ENCODE measurements around the gene ZBTB42. TPM values are rescaled to one million over a fixed set of nuclear protein-coding genes. Genes with fewer than 3 reads are reported as not detected.

Gene ZBTB42
- polyA plus RNA-seq, 3 donors, result 0.49 to 1.0 (median 0.68) TPM

DNA sequence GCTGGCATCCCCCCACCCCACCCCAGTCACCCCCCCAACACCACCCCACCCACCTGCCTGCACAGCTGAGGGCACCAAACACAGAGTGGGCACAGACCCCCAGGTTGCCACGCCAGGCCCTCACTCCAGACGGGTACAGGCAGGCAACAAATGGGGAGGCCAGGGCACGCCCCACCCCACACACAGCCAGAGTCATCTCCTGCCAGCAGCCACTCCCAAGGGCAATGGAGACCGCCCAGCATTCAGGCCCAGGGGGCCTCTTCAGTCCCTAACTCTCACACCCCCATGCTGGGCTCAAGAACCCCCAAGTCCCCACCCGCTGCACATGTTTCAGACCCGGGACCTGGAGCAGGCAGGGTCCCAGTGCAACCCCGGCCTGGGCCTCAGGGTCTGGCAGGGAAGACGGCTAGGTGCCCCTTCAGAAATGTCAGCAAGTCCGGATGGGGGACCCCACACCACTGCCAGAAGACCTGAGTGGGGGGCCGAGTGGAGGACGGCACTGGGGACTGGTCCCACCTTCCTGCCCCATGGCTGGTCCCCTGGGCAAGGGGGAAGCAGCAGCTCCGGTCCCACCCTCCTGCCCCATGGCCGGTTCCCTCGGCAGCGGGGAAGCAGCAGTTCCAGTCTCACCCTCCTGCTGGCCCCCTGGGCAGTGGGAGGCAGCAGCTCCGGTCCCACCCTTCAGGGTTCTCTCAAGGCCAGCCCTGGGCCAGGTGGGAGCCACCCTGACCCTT is 17.2 kb upstream of the ZBTB42 start:
- no peak for DNase-seq
- Histone ChIP-seq H3K4me3 (replicated peaks in 1 of 3; ENCODE audit: low read depth in 2 of 3, low read length in 3 of 3) (no peak overlapping the region), H3K27me3 (ENCODE audit: control insufficient read depth in 2 of 2, insufficient read depth in 2 of 2, low read length in 2 of 2) (no peaks in the 10 kb centered on the region), H3K9ac (ENCODE audit: insufficient read depth, low read length, poor library complexity, severe bottlenecking) (no peak overlapping the region), H3K27ac (ENCODE audit: low read depth in 1 of 2, low read length in 2 of 2) (no peak overlapping the region), H3K79me2 (ENCODE audit: insufficient read depth, low read length) (peaks cover 42% of the 10 kb centered on the region), H3K4me1 (ENCODE audit: control insufficient read depth in 1 of 2, insufficient read depth in 2 of 2, low read length in 2 of 2) (peaks cover 27 to 32% of the 10 kb centered on the region in 2 donors), H4K20me1 (ENCODE audit: insufficient read depth, low read length) (peaks cover 78% of the 10 kb centered on the region), H2AFZ (ENCODE audit: insufficient read depth, low read depth, low read length, poor library complexity, severe bottlenecking) (no peak overlapping the region), H3K4me2 (replicated peaks; ENCODE audit: extremely low read depth, low read length, poor library complexity, severe bottlenecking) (no peak overlapping the region), H3K9me3 (replicated peaks in 1 of 2; ENCODE audit: control insufficient read depth in 1 of 2, insufficient read depth in 1 of 2, low read length in 2 of 2) (no peaks in the 10 kb centered on the region), H3K36me3 (replicated peaks in 1 of 2; ENCODE audit: control insufficient read depth in 1 of 2, insufficient read depth in 2 of 2, low read length in 2 of 2) (peaks cover 24 to 31% of the 10 kb centered on the region in 2 donors)
- peaks cover 7 to 25% of the 10 kb centered on the region in 2 donors for H3K36me3 Mint-ChIP-seq
- H3K27ac Mint-ChIP-seq, result no peak overlapping the region
- peaks cover 27% of the 10 kb centered on the region for H3K4me1 Mint-ChIP-seq
- intact Hi-C loops (cut with micrococcal nuclease), result no loop called here
- TF ChIP-seq CTCF (IDR thresholded peaks at IDR 0.05), result no peak
- H3K9me3 Mint-ChIP-seq, result no peaks in the 10 kb centered on the region
- WGBS (ENCODE audit: insufficient coverage), result 93% methylated on average over 15 of the region's 16 CpGs
- H3K27me3 Mint-ChIP-seq (ENCODE audit: low read depth in 3 of 3), result no peaks in the 10 kb centered on the region
- no peak overlapping the region for H3K4me3 Mint-ChIP-seq

GRCh38 chr14:104784218-104784568 is 16.7 kb upstream of the ZBTB42 start:
- H3K9me3 ChIP-seq (replicated peaks in 1 of 2; ENCODE audit: control insufficient read depth in 1 of 2, insufficient read depth in 1 of 2, low read length in 2 of 2), result no peaks in the 10 kb centered on the region
- H3K27me3 Mint-ChIP-seq (ENCODE audit: low read depth in 3 of 3), result peaks cover 0 to 2% (median 0%) of the 10 kb centered on the region in 3 donors
- no peak overlapping the region for H2AFZ ChIP-seq (ENCODE audit: insufficient read depth, low read depth, low read length, poor library complexity, severe bottlenecking)
- H3K4me3 Mint-ChIP-seq, result no peak overlapping the region
- no peaks in the 10 kb centered on the region for H3K9me3 Mint-ChIP-seq
- H3K4me1 Mint-ChIP-seq, result peaks cover 29% of the 10 kb centered on the region
- H3K36me3 ChIP-seq (replicated peaks in 1 of 2; ENCODE audit: control insufficient read depth in 1 of 2, insufficient read depth in 2 of 2, low read length in 2 of 2), result peaks cover 24 to 30% of the 10 kb centered on the region in 2 donors
- TF ChIP-seq CTCF (IDR thresholded peaks at IDR 0.05), result no peak
- H3K4me2 ChIP-seq (replicated peaks; ENCODE audit: extremely low read depth, low read length, poor library complexity, severe bottlenecking), result no peak overlapping the region
- DNase-seq, result no peak
- peaks cover 48% of the 10 kb centered on the region for H3K79me2 ChIP-seq (ENCODE audit: insufficient read depth, low read length)
- peaks cover 74% of the 10 kb centered on the region for H4K20me1 ChIP-seq (ENCODE audit: insufficient read depth, low read length)
- peaks cover 8 to 27% of the 10 kb centered on the region in 2 donors for H3K36me3 Mint-ChIP-seq
- no peak overlapping the region for H3K27ac ChIP-seq (ENCODE audit: low read depth in 1 of 2, low read length in 2 of 2)
- no peaks in the 10 kb centered on the region for H3K27me3 ChIP-seq (ENCODE audit: control insufficient read depth in 2 of 2, insufficient read depth in 2 of 2, low read length in 2 of 2)
- intact Hi-C loops (cut with micrococcal nuclease), result no loop called here
- no peak overlapping the region for H3K9ac ChIP-seq (ENCODE audit: insufficient read depth, low read length, poor library complexity, severe bottlenecking)
- peaks cover 29 to 35% of the 10 kb centered on the region in 2 donors for H3K4me1 ChIP-seq (ENCODE audit: control insufficient read depth in 1 of 2, insufficient read depth in 2 of 2, low read length in 2 of 2)
- 100% methylated on average over 4 of the region's 9 CpGs for WGBS (ENCODE audit: insufficient coverage)
- no peak overlapping the region for H3K27ac Mint-ChIP-seq
- no peak overlapping the region for H3K4me3 ChIP-seq (replicated peaks in 1 of 3; ENCODE audit: low read depth in 2 of 3, low read length in 3 of 3)

Measured in CD14-positive monocyte (primary cell).